SK-N-MC (cell line): Measurements from ENCODE around the gene GPM6B.

ENCODE experiments used
- EZH2 ChIP-seq: fragments of 200-600 bp; sonication (generic); IDR thresholded peaks from one replicate; pipeline ENCODE4 v1.6.1; 2017; ENCODE audit warnings: antibody characterized with exemption
- FOXP2 ChIP-seq: optimal IDR thresholded peaks from 2 replicates; pipeline ENCODE3; 2011; ENCODE audit warnings: mild to moderate bottlenecking, moderate library complexity; ENCODE audit not compliant: insufficient read depth; ENCODE audit errors: extremely low read length, control extremely low read depth
- POLR2AphosphoS5 ChIP-seq: IDR thresholded peaks from 2 replicates; pipeline ENCODE4 v1.6.1; 2012; ENCODE audit warnings: mild to moderate bottlenecking, low read depth, low read length, borderline replicate concordance

DNA sequence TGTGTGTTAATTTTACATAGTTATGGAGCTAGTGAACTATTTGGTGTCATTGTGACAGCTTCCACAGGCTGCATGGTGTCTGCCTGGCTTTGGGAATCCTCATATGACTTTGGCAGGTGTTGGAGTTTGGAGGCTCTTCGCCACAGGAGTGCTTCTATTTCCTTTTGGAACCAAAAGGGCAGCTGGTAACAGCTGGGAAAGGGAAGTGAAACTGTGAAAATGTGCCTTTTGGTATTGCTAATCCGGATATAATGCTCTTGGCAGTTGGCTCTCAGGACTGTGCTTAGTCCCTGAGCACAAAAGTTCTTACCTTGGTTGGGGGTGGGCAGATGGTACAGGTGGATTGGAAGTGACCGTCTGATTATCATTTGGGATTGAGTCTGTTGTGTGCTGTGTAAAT lies 64.2 kb downstream of the GPM6B start:
- no peak for TF ChIP-seq POLR2AphosphoS5
- TF ChIP-seq EZH2: no peak
- no peak for TF ChIP-seq FOXP2
